HEK293T (cell line): Measurements from ENCODE around the gene SLC19A3.
"Not testable (repeated sequence)": the region's sequence is repeated elsewhere in the genome, so short reads cannot be mapped to it uniquely, and the experiment has no call there.

Source experiments
- BHLHE40 ChIP-seq: fragments of 450-650 bp; IDR thresholded peaks from 2 replicates; pipeline ENCODE4 v1.6.1; 2016; ENCODE audit warnings: mild to moderate bottlenecking, moderate library complexity, borderline replicate concordance
- FOXM1 ChIP-seq: fragments of 450-650 bp; IDR thresholded peaks from 2 replicates; pipeline ENCODE4 v1.6.1; 2017; ENCODE audit warnings: mild to moderate bottlenecking, borderline replicate concordance
- HDGF ChIP-seq: fragments of 450-650 bp; IDR thresholded peaks from 2 replicates; pipeline ENCODE4 v1.6.1; 2017; ENCODE audit warnings: antibody characterized with exemption, borderline replicate concordance
- PKNOX1 ChIP-seq: fragments of 450-650 bp; IDR thresholded peaks from 2 replicates; pipeline ENCODE4 v1.6.1; 2016

DNA sequence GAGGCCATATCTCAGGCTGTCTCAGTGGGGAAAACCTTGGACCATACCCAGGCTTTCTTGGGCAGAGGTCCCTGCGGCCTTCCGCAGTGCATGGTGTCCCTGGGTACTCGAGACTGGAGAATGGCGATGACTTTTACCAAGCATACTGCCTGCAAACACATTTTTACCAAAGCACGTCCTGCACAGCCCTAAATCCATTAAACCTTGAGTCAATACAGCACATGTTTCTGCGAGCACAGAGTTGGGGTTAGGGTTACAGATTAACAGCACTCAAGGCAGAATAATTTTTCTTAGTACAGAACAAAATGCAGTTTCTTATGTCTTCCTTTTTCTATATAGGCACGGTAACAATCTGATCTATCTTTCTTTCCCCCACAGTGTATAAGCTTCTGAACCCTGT lies 5.0 kb upstream of the SLC19A3 start:
- not testable (repeated sequence) for TF ChIP-seq BHLHE40, FOXM1, HDGF, PKNOX1
